Tibial nerve (tissue), 4 donors: Measurements from ENCODE around the gene RBMS3. TPM values are rescaled to one million over a fixed set of nuclear protein-coding genes. Genes with fewer than 3 reads are reported as not detected.
A peak's percentile ranks its signal among the peaks of the same experiment; 100 is the strongest.

ENCODE experiments used
- DNase-seq, 2 donors: peaks; one replicate each; pipeline ENCODE4 v3.0.0-alpha.2; 2019; ENCODE audit warnings: low spot score in 2 of 2
- H3K27ac ChIP-seq, 4 donors: fragments of 200-600 bp; sonication (generic) in 3 of 4; one replicate each; pipeline ENCODE4 v1.5.1; 2017 to 2019; ENCODE audit warnings: mild to moderate bottlenecking in 1 of 4
- H3K27me3 ChIP-seq, 2 donors: fragments of 200-600 bp; sonication (generic) in 1 of 2; one replicate each; pipeline versions ENCODE4 v1.5.1 to v1.6.0; 2017 to 2019
- H3K36me3 ChIP-seq, 3 donors: fragments of 200-600 bp; sonication (generic); one replicate each; pipeline ENCODE4 v1.5.1; 2018 to 2019
- H3K4me1 ChIP-seq, 4 donors: fragments of 200-600 bp; sonication (generic) in 3 of 4; one replicate each; pipeline ENCODE4 v1.5.1; 2017 to 2019
- H3K4me3 ChIP-seq, 4 donors: fragments of 200-600 bp; sonication (generic) in 3 of 4; one replicate each; pipeline ENCODE4 v1.5.1; 2017 to 2019; ENCODE audit warnings: mild to moderate bottlenecking in 1 of 4, moderate library complexity in 1 of 4
- H3K9me3 ChIP-seq, 4 donors: fragments of 200-600 bp; sonication (generic) in 3 of 4; one replicate each; pipeline ENCODE4 v1.5.1; 2017 to 2019
- CTCF ChIP-seq, 5 experiments: fragments of 200-600 bp in 3 of 5; fragments of 450-650 bp in 2 of 5; sonication (generic) in 3 of 5; IDR thresholded peaks; one replicate each; pipeline ENCODE4 v1.5.1; 2016 to 2019; ENCODE audit warnings: antibody characterized with exemption in 5 of 5, mild to moderate bottlenecking in 3 of 5, moderate library complexity in 2 of 5
- EP300 ChIP-seq, 2 donors: sonication (generic); formaldehyde crosslinking; IDR thresholded peaks; one replicate each; pipeline ENCODE4 v1.6.1; 2017; ENCODE audit warnings: antibody characterized with exemption in 2 of 2, mild to moderate bottlenecking in 1 of 2
- POLR2A ChIP-seq, 2 donors: fragments of 450-650 bp; IDR thresholded peaks; one replicate each; pipeline ENCODE4 v1.6.1; 2017; ENCODE audit warnings: antibody characterized with exemption in 2 of 2, mild to moderate bottlenecking in 2 of 2, moderate library complexity in 2 of 2
- WGBS, 2 donors: methylation state at CpG; one replicate each; pipeline ENCODE4 v1.1.5; 2018; 5-methylcytosine and 5-hydroxymethylcytosine counted together
- total RNA-seq, 4 donors: library from RNA; depleted of rRNA; stranded (reverse); fragments of >200 nt; gene quantifications; one replicate each; pipeline ENCODE4 v1.1.0, GENCODE V29; 2016

Gene RBMS3
- total RNA-seq, 4 donors from 2014 or later = 157 to 175 (median 161) TPM

- Histone ChIP-seq H3K4me3 (peak overlapping the region in 1 of 4 donors; percentile 4), H3K4me1 (peaks cover 0 to 18% (median 0%) of the 10 kb centered on the region in 4 donors), H3K27ac (peak overlapping the region in 2 of 4 donors; percentile 14 to 59), H3K27me3 (no peaks in the 10 kb centered on the region), H3K36me3 (no peaks in the 10 kb centered on the region), H3K9me3 (no peaks in the 10 kb centered on the region)
- WGBS, 2 donors = 72 to 74% methylated on average over 10 of the region's 10 CpGs
- no peak for DNase-seq
- TF ChIP-seq POLR2A (IDR thresholded peaks at IDR 0.05) = no peak
- TF ChIP-seq CTCF (IDR thresholded peaks at IDR 0.05) = no peak
- no peak for TF ChIP-seq EP300 (IDR thresholded peaks at IDR 0.05)
These were observed 644.1 kb downstream of the RBMS3 start for GRCh38 chr3:29924783-29925561.

- Histone ChIP-seq H3K4me3 (no peak overlapping the region), H3K27me3 (no peaks in the 10 kb centered on the region), H3K27ac (peak overlapping the region in 1 of 4 donors; percentile 45), H3K36me3 (no peaks in the 10 kb centered on the region), H3K9me3 (no peaks in the 10 kb centered on the region), H3K4me1 (peaks cover 0 to 18% (median 0%) of the 10 kb centered on the region in 4 donors)
- 54 to 61% methylated on average over 2 of the region's 2 CpGs for WGBS, 2 donors
- DNase-seq = no peak
- TF ChIP-seq POLR2A (IDR thresholded peaks at IDR 0.05) = no peak
- no peak for TF ChIP-seq CTCF (IDR thresholded peaks at IDR 0.05)
- no peak for TF ChIP-seq EP300 (IDR thresholded peaks at IDR 0.05)
These were observed 645.5 kb downstream of the RBMS3 start for GRCh38 chr3:29926378-29926777.

GRCh38 chr3:29932696-29933325, 651.9 kb downstream of the RBMS3 start:
- TF ChIP-seq POLR2A (IDR thresholded peaks at IDR 0.05) = no peak
- peak in 1 of 2 donors; percentile 60 for TF ChIP-seq EP300 (IDR thresholded peaks at IDR 0.05)
- no peak for TF ChIP-seq CTCF (IDR thresholded peaks at IDR 0.05)
- no peak for DNase-seq
- Histone ChIP-seq H3K9me3 (no peaks in the 10 kb centered on the region), H3K4me3 (no peak overlapping the region), H3K27me3 (no peaks in the 10 kb centered on the region), H3K36me3 (peaks cover 0 to 7% (median 0%) of the 10 kb centered on the region in 3 donors), H3K27ac (peak overlapping the region in 1 of 4 donors; percentile 53), H3K4me1 (peaks cover 0 to 33% (median 5%) of the 10 kb centered on the region in 4 donors)
- 71 to 77% methylated on average over 2 of the region's 2 CpGs for WGBS, 2 donors

GRCh38 chr3:29933802-29934490, 653.1 kb downstream of the RBMS3 start:
- WGBS, 2 donors = 41 to 42% methylated on average over 3 of the region's 3 CpGs
- Histone ChIP-seq H3K27ac (peak overlapping the region in 2 of 4 donors; percentile 31 to 53), H3K9me3 (no peaks in the 10 kb centered on the region), H3K4me1 (peaks cover 0 to 33% (median 5%) of the 10 kb centered on the region in 4 donors), H3K4me3 (no peak overlapping the region), H3K27me3 (no peaks in the 10 kb centered on the region), H3K36me3 (peaks cover 0 to 7% (median 0%) of the 10 kb centered on the region in 3 donors)
- DNase-seq = no peak
- TF ChIP-seq CTCF (IDR thresholded peaks at IDR 0.05) (no peak), POLR2A (IDR thresholded peaks at IDR 0.05) (no peak), EP300 (IDR thresholded peaks at IDR 0.05) (no peak)
